ENCODE measurements around the gene SERINC5. TPM values are rescaled to one million over a fixed set of nuclear protein-coding genes. Genes with fewer than 3 reads are reported as not detected.

SERINC5 gene
- total and polyA plus RNA-seq, 2 donors (not counting 3 experiments of a cell fraction or from before 2014, with no cell fraction given), result 3.2 to 10.1 TPM

DNA sequence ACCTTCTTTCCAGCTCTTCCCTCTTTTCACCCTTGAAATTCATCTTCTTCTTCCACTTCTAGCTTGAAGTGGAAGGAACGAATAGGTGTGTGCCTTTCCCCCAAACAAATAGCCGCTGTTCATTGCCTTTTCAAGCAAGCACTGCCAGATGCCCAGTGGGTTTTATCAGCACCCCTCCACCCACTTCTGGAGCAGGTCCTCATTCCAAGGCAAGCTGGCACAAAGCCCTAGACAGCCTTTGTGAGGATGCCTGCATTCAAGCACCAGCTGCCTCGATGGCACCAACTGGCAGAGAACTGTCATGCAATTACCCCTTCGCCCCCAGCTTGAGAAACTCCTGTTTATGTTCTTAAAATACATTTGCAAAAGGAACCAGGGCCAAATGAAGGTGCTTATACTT lies 36.5 kb downstream of the SERINC5 start:
- Histone ChIP-seq H3K4me2 (ENCODE audit: insufficient read depth, low read length) (no peak overlapping the region), H3K9me1 (replicated peaks; ENCODE audit: control insufficient read depth, extremely low read depth, insufficient read depth, low read length) (no peaks in the 10 kb centered on the region), H3K4me3 (replicated peaks in 1 of 3; ENCODE audit: insufficient read depth in 1 of 3, low read depth in 1 of 3, low read length in 3 of 3) (no peak overlapping the region), H3K9ac (replicated peaks; ENCODE audit: extremely low read depth, insufficient read depth, low read length) (no peak overlapping the region), H4K20me1 (replicated peaks; ENCODE audit: control insufficient read depth, extremely low read depth, insufficient read depth, low read length) (no peaks in the 10 kb centered on the region), H2AFZ (ENCODE audit: low read depth, low read length) (no peak overlapping the region), H3K27me3 (ENCODE audit: control insufficient read depth in 2 of 2, insufficient read depth in 2 of 2, low read length in 2 of 2) (no peaks in the 10 kb centered on the region), H3K79me2 (ENCODE audit: control insufficient read depth, insufficient read depth, low read length) (no peaks in the 10 kb centered on the region), H3K9me3 (replicated peaks; ENCODE audit: control insufficient read depth, insufficient read depth, low read length) (no peaks in the 10 kb centered on the region), H3K27ac (ENCODE audit: insufficient read depth, low read depth, low read length) (no peak overlapping the region), H3K4me1 (ENCODE audit: control insufficient read depth, extremely low read depth, insufficient read depth, low read length) (no peaks in the 10 kb centered on the region), H3K36me3 (ENCODE audit: control insufficient read depth in 2 of 2, extremely low read depth in 1 of 2, insufficient read depth in 2 of 2, low read length in 2 of 2) (no peaks in the 10 kb centered on the region)
- dilution Hi-C loops (cut with MboI; ENCODE audit: extremely low pct_ligation_motif_present, low sequenced_read_pairs), result no loop called here
- FAIRE-seq, result no peak
- ChIA-PET CTCF (interaction anchor here (0.6 kb wide), 1 partner anchor 14 kb away, joined by 3 read pairs; no protein-coding TSS in a partner anchor), POLR2A (no interaction called here)
- no peak for DNase-seq (ENCODE audit: low read depth, low spot score)
- BruUV-seq (replicated peaks), result no TSS peak
- TF ChIP-seq CTCF (IDR thresholded peaks at IDR 0.05; ENCODE audit: extremely low read depth in 1 of 2, insufficient read depth in 1 of 2, low read depth in 1 of 2, low read length in 2 of 2), result no peak
- TF ChIP-seq POLR2A (IDR thresholded peaks at IDR 0.05; ENCODE audit: low read depth, low read length), result no peak
- TF ChIP-seq MAX (IDR thresholded peaks at IDR 0.05; ENCODE audit: insufficient read depth, insufficient read length), result no peak
- TF ChIP-seq FOS (IDR thresholded peaks at IDR 0.05; ENCODE audit: borderline replicate concordance, insufficient read depth, low read length), result no peak
- TF ChIP-seq JUN (IDR thresholded peaks at IDR 0.05; ENCODE audit: borderline replicate concordance, insufficient read depth, insufficient read length, low read depth), result no peak
- no peak for TF ChIP-seq EZH2 (IDR thresholded peaks at IDR 0.05; ENCODE audit: borderline replicate concordance, low read depth, low read length, severe bottlenecking)
- no peak for TF ChIP-seq POLR2AphosphoS5 (IDR thresholded peaks at IDR 0.05; ENCODE audit: insufficient read depth, low read depth, low read length)
- TF ChIP-seq MYC (IDR thresholded peaks at IDR 0.05; ENCODE audit: low read depth, low read length), result no peak
- no peak for TF ChIP-seq GATA2 (IDR thresholded peaks at IDR 0.05; ENCODE audit: insufficient read depth, insufficient read length, low read depth, low read length)
- intact Hi-C loops (cut with micrococcal nuclease), result no loop called here

Data from endothelial cell of umbilical vein (primary cell).